ENCODE data around the gene FHOD1.

Gene FHOD1

DNA sequence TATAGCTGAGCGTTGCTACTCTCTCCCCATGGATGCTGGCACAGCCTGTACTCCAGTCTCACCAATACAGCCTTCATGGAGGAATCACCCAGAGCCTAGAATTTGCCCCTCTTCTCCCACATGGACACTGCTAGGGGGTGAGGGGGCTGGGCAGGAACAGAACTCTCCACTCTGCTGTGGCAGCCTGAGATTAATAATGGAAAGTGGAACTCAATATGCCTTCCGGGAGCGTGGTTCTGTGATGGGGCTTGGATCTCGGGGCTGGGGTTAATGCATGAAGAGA lies 2.7 kb upstream of the FHOD1 start:
- DNase-seq (ENCODE audit: low read depth, low spot score) = no peak

DNA sequence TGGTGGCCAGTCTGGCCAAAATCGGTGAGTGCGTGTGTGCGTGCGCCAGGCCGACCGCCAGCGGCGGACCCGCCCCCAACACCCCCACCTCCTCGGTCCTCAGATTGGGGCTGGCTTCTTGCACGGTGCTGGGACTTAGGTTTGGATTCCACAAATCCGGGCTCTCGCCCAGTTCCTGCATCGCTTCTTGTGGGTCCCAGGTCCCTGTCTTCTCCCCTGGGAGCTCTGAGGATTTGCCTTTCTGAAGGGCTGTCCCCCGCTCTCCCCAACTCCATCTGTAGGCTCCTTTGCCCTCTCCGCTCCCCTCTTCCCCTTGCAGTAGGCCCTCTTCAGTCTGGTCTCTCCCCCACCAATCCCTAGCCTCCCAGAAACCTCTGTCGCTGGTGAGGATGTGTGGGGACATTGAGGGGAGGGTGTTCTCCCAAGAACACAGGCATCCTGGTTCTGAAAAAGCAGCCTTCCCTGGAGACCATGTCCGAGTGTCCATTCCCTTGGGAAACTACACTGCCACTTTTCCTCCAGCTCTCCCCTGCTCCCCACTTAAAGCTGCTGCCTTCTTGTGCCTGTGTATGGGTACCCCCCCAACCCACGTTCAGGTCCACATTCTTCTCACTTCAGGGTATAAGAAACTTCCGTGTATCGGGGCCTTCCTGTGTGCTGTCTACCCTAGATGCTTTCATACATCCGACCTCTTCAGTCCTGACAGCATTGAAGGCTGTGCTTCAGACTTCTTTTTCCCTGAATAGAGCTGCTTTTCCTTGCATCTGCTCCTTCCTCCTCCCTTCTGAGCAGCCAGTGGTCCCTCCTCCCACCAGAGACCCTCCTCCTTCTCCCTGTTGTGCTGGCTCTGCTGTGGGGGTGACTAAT lies 2.1 kb upstream of the FHOD1 start:
- peak; percentile 20 for DNase-seq (ENCODE audit: low read depth, low spot score)

DNA sequence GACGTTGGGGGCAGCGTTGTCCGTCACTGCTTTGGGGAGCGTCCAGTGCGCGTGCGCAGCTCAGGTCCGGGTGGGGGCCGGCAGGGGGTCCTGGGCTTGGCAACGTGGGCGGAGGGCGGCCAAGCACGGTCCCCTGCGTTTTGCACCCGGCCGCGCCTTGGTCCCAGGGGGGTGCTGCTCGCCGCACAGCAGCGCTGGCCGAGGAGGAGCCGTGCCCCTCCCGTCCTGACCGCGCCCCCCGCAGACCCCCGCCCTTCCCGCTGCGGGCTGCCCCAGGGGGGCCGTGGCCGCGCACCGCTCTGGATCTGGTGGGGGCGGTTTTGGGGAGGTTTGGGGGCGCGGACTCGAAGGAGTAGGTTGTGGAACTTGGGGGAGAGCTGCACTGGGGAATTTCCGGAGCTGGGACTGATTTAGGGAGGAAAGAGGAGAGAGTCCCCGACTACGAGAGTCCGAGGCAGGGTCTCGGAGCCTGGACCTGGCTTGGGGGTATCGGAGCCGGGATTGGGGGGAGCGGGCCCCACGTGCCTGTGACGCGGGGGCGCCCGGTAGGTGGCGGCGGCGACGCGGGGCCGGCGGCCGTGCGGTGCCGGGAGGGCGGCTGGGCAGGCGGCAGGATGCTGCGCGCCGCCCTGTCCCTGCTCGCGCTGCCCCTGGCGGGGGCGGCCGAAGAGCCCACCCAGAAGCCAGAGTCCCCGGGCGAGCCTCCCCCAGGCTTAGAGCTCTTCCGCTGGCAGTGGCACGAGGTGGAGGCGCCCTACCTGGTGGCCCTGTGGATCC lies 1.3 kb upstream of the FHOD1 start, which contains the start of gene SLC9A5:
Gene SLC9A5, plus strand, starts transcription at position 579 of the 777 bp plus-strand sequence. Its CDS starts 36 bp downstream, at position 615.
- DNase-seq (ENCODE audit: low read depth, low spot score) = peak; percentile 52

DNA sequence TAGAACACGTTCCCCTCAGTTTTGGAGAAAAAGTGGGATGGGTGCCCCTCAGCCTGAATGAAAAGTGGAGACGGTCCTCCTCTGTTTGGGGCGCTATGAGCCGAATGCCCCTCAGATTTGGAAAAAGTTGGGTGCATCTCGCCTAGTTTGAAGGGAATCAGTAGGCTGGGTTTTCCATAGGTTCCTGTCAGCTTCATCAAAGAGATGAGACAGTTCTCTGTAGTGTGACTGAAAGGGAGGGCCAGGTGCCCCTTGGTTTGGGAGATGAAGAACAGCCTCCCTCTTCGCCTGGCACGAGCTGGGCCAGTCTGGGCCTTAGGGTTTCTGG lies 756 bp upstream of the FHOD1 start:
- no peak for DNase-seq (ENCODE audit: low read depth, low spot score)

DNA sequence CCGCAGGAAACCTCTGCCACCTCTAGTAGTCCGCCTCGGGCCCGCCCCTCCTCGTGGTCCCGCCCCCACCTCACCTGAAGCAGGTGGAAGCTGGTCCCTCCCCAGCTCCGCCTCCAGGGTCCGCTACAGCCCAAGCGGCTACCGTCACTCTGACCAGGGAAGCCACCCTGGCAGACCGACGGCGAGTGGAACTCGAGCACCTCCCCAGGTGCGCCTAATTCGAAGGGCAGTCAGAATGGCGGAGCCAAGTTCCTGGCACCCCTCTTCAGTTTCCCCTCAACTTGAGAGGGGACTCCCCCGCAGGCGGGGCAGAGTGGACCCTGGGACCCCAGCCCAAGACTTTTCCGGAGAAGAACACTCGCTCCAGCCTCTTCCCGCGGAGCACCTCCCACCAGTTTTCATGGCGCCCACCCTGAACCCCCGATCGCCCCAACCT lies 507 bp downstream of the FHOD1 start:
- peak; percentile 47 for DNase-seq (ENCODE audit: low read depth, low spot score)

DNA sequence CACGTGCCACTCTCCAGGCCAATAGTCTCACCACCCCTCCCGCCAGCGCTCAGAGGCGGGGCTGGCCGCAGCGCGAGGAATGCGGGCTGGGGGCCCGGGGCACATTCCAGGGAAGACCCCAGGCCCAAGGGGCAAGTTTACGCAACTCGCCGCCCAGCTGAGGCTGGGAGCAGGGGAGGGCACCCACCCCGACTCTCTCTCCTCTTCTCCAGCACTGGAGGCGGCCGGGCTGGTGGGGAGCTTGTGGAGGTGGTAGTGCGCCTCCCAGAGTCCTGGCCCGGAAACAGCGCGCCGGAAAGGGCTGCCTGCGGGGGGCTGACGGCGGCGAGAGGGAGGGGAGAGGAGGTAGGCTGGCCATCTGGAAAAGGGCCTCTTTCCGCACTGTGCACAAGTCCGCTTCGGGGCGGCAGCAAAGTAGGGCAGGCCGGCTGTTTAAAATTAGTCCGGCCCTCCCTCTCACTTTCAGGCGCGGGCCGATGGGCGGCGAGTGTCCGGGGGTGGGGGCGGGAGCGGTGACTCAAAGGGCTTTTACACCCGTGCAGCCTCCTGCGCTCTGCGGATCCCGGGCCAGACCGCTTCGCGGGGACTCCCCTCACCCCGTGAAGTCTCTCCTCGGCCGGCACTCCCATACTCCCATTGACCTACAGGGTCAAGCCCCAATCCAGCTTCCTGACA lies 1.1 kb downstream of the FHOD1 start:
- DNase-seq (ENCODE audit: low read depth, low spot score) = peak; percentile 91

DNA sequence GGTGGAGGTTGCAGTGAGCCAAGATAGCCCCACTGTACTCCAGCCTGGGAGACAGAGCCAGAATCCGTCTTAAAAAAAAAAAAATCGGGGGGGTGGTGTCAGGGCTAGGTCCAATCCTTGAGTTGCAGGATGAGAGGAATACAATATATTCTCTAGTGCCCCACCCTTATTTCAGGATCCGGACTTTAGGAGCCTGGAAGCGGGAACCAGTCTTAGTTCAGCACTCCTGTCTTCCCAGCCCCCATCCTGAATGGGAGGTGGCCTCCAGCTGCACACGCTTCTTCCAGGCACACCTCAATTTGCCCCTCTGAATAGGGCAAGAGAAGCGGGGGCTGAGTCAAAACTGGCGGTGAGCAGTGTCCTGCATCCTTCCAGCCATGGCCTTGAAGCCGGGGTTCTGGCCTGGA lies 1.6 kb downstream of the FHOD1 start:
- DNase-seq (ENCODE audit: low read depth, low spot score) = no peak

DNA sequence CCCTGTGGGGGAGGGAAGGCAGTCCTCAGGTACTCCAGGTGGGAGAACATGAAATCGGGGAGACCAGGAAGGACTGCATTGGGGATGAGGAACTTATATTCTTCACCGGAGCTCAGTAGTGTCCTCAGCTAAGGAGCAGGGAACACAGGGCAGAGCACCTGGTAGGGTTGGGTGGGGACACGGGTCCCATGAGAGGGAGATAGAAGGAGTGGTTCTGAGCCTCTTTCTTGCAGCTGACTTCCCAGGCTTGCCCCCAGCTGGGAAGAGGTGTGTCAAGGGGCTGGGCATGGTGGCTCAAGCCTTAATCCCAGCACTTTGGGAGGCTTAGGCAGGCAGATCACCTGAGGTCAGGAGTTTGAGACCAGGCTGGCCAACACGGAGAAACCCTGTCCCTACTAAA lies 2.1 kb downstream of the FHOD1 start:
- DNase-seq (ENCODE audit: low read depth, low spot score) = no peak

DNA sequence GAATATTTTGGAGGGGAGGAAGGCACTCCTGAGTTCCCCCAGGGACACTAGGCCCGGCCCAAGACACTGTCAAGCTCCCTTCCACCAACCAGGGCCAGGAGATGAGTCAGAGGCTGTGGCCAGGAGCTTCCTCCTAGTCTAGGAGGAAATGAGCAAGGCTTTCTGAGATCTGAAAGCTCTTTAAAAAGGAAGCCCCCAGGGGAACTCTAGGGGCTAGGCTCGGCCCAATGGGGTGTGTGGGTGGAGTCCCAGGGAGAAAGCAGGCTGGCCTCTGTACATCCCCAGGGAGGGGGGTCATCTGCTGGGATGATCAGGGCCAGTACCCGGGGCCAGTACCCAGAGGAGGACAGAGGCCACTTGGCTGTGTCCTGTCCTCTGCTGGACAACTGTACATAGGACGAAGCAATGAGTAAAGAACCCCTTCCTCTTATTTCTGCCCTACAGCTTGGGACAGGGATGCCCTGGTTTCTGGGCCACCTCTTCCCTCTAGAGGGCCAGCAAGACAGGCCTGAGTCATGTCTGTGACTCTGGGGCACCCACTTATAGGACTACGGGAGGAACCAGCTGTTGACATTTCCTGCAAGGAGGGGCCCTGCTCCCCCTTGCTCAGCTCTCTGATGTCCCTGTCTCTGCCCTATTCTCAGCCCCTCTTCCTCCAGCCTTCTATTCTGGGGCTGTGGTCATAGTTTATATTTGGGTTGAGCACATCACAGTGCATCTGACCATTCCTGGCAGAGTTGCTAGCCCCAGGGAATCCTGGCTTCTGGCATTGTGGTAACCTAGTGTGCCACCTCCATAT lies 2.7 kb downstream of the FHOD1 start:
- DNase-seq (ENCODE audit: low read depth, low spot score) = peak; percentile 55

DNA sequence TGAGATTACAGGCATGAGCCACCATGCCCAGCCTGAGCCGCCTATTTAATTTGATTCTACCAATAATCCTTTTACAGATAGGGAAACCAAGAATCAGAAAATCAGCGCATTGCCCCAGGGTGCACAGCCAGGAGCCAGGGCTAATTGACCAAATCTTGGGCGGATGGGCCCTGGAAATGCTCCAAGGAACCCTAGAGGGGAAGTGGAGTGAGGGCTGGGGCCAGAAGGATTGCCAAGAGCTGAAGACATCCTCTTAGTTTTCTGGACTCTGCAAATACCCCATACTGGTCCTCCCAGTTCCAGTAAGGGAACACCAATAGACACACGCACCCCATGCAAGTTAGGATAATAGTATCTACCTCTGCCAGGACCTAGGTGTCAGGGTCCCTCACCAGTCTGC lies 3.8 kb downstream of the FHOD1 start:
- no peak for DNase-seq (ENCODE audit: low read depth, low spot score)

DNA sequence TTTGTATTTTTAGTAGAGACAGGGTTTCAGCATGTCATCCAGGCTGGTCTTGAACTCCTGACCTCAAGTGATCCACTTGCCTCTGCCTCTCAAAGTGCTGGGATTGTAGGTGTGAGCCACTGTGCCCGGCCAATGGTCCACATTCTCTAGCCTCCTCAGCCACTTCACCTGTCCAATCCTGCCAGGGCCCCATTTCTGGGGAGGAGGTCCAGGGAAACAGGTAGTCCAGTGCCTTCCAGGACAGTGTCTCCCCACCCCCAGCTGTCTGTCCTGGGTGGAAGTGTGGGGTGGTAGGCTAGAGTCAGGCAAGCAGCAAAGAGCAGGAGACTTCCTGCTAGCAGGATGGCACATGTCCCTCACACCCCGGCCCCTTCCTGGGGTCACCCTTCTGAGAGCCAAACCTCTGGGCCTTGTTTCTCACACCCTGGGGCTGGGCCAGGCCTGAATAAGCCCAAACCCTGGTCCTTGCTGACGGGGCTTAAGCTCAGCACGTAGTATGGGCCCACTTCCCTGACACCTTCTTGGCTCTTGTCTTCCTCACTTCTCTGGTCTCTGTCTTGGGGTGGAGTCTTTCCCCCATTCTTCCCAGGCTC lies 5.0 kb downstream of the FHOD1 start:
- no peak for DNase-seq (ENCODE audit: low read depth, low spot score)

DNA sequence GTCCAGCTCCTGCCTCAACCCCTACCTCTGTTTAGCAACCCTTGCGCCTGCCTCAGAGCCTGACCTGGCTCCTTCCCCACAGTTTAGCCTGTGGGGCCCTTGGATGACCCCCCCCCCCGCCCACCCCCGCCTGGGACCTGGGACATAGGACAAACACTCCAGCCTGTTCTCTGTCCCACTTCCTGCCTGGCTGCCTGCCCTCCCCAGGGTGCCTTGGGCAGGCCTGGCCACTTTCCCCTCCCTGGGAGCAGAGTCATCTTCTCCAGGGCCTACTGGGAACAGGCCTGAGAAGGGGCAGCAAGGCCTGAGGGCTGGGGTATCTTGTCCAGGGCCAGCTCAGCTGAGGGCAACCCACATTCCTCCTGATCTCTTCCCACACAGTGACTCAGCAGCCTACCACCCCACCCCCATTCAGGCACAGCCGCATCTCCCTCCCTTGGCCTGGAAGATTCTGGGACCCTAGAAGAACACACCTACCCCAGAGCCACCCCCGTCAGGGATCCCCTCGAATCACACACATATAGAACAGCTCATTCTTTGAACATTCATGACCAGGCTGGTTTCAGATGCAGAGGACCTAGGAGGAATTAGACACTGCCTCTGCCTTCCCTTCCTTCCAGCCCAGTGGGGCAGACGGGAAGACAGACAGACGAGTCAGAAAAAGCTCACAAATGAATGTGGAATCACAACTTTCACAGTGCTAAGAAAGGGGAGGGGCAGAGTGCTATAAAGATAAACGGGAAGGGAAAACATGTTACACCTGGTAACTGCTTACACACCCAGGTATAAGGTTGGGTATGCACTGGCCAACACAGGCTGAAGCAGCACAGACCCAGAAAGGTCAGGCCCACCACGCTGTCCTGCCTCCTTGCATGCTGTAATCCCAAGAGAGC lies 6.0 kb downstream of the FHOD1 start:
- DNase-seq (ENCODE audit: low read depth, low spot score) = peak; percentile 77

DNA sequence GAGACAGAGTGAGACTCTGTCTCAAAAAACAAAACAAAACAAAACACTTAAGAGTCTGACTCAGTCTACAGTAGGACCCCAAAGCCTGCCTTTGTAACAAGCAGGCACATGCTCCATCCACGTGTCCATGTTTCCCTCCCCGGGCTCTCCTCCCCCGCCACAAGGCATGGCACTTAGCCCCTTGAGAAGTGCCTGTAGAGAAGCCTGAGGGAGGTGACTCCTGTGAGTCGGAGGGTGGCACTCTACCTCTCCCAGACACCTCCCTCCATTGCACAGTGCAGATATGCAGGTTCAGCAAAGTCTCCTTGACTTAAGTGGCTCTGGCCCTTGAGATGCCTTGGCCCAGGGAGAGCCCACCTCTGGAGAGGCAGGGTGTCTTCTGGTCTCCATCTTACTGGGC lies 6.8 kb downstream of the FHOD1 start:
- peak; percentile 34 for DNase-seq (ENCODE audit: low read depth, low spot score)

DNA sequence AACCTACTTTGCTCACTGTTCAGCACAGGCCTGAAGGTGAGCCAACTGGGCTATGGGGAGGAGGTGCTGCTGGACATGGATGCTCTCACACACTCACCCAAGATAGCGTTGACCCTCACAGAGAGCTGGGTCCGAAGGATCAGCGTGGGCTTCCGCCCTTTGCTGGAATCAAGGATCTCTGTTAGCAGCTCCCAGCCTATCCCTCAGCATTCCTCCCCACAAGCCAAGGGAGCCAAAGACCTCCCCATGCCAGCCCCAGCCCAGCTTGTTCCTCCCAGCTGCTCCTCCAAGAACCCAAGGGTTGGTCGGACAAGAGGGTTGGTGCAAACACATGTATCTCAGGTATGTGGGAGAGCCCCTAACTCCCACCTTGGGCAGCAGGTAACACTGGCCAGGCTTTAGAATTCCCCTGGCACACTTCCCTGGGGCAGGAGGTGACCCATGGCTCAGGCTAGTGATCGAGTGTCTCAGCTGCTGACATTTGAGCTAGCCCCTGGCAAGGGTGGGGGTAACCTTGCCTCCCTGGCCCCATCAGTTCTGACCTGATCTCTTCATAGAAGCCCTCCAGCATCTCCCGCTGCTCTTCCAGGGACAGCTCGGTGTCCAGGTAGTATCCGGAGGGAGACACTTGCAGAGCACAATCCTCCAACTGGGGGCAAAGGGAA lies 8.3 kb downstream of the FHOD1 start:
- DNase-seq (ENCODE audit: low read depth, low spot score) = no peak

DNA sequence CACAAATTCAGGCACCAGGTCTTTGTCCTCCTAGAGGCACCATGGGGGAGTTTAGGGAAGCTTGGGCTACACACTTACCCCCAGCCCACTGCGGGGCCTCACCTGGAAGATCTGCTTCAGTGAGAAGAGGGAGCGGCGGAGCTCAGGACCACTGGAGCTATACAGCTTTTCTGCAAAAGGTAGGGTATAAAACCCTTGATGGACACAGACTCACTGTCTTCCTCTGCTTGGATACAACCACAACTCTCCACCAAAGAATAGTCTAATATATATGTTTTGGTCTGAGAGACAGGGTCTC lies 9.1 kb downstream of the FHOD1 start:
- DNase-seq (ENCODE audit: low read depth, low spot score) = no peak

DNA sequence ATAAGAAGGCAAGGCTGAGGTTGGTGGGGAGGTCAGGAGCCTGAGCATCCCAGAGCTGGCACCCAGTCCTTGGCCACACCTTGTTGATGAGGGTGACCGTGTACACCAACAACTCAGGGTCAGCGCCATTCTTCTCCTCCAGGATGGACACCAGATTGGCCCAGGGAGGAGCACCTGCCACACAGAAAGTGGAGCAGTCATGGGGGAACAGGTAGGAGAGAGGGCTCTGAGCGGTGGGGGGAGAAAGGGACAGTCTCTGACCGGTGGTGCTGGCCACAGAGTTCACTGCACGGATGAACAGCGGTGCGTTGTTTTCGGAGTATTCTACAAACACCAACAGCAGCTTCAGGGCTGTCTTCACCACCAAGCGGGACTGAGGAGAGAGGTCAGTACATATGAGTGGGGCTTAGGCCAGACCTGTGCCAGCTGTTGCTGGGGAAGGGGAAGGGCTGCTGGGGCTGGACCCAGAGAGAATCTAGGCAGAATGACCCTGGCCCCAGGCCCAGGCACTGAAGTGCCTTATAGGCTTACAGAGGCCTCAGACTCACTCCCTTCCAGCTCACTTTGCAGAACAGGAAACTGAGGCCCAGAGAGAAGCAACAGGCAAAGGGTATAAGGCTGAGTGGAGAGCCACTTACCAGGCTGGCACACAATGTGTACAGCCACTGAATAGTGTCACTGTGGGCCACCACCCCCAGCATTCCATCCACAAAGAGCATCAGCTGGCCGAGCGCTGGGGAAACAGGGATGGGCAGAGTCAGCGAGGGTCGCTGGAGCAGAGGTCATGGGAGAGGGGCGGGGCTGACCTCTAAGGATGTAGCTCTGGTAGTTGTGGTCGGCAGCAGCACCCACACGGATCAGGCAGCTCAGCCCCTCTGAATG lies 9.6 kb downstream of the FHOD1 start:
- DNase-seq (ENCODE audit: low read depth, low spot score) = no peak

DNA sequence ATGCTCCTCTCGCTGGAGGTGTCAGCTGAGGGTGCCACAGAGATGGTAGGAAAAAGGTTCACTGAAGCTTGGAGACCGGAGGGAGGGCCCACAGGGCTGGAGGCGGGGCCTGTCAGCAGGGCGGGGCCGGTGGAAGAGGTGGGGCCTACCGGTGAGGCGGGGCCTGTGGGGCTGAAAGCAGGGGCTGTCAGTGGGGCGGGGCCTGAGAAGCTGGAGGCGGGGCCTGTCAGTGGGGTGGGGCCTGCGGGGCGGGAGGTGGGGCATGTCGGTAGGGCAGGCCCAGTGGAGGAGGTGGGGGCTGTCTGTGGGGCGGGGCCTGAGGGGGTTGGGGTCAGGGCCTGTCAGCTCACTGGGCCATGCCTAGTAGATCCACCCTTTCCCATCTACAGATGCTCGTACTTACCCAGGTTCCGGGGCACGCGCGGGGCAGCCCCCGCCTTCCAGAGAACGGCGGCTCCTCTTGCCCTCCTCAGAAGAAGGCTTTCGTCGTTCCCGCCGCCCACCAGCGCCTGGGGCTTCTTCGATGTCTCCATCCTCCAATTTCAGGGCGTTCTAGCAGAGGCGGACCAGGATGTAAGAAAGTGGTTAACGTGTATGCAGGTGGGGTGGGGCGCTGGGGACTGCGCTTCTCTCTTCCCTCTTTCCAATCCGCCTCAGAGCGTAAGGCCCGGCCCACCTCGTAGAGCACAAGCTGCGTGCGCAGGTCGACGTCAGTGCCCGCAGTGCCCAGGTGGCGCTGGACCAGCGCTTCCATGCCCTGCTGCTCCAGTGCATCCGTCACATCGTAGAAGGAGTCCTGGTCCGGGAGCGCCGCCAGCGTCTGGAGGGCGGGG lies 10.5 kb downstream of the FHOD1 start:
- peak; percentile 55 for DNase-seq (ENCODE audit: low read depth, low spot score)
